ENCODE measurements around the gene MMP19.
A peak's percentile ranks its signal among the peaks of the same experiment; 100 is the strongest.

Gene MMP19

GRCh38 chr12:55849616-55850343, 7.0 kb upstream of the MMP19 start:
- TF ChIP-seq CTCF (conservative IDR thresholded peaks at IDR 0.05; ENCODE audit: low read length), result no peak
- no peak overlapping the region for H3K4me3 ChIP-seq (ENCODE audit: low read length)

GRCh38 chr12:55847603-55848291, 5.0 kb upstream of the MMP19 start:
- TF ChIP-seq CTCF (conservative IDR thresholded peaks at IDR 0.05; ENCODE audit: low read length), result no peak
- H3K4me3 ChIP-seq (ENCODE audit: low read length), result peak overlapping the region; percentile 49

More at GRCh38 chr12:55849616-55850343, 7.0 kb upstream of the MMP19 start:
- no peak for DNase-seq (ENCODE audit: low read depth)

GRCh38 chr12:55847033-55847432, 4.3 kb upstream of the MMP19 start:
- DNase-seq (ENCODE audit: low read depth), result peak; percentile 81
- no peak for TF ChIP-seq CTCF (conservative IDR thresholded peaks at IDR 0.05; ENCODE audit: low read length)
- no peak overlapping the region for H3K4me3 ChIP-seq (ENCODE audit: low read length)

More at GRCh38 chr12:55847603-55848291, 5.0 kb upstream of the MMP19 start:
- peak; percentile 100 for DNase-seq (ENCODE audit: low read depth)

- DNase-seq (ENCODE audit: low read depth), result no peak
- TF ChIP-seq CTCF (conservative IDR thresholded peaks at IDR 0.05; ENCODE audit: low read length), result no peak
- H3K4me3 ChIP-seq (ENCODE audit: low read length), result no peak overlapping the region
Measured at GRCh38 chr12:55845785-55846496, 3.2 kb upstream of the MMP19 start.

- H3K4me3 ChIP-seq (ENCODE audit: low read length), result no peak overlapping the region
- no peak for TF ChIP-seq CTCF (conservative IDR thresholded peaks at IDR 0.05; ENCODE audit: low read length)
- DNase-seq (ENCODE audit: low read depth), result no peak
Measured at GRCh38 chr12:55845361-55845760, 2.6 kb upstream of the MMP19 start.

- no peak for DNase-seq (ENCODE audit: low read depth)
- no peak for TF ChIP-seq CTCF (conservative IDR thresholded peaks at IDR 0.05; ENCODE audit: low read length)
- H3K4me3 ChIP-seq (ENCODE audit: low read length), result no peak overlapping the region
Measured at GRCh38 chr12:55844961-55845360, 2.2 kb upstream of the MMP19 start.
